OCI-LY3 (cell line): ENCODE data around the gene CTXN3.

Experiments used
- CTCF ChIP-seq: fragments of 200-600, 300-600 bp; sonication (generic); IDR thresholded peaks from 2 replicates; pipeline ENCODE4 v1.5.1; 2014; ENCODE audit warnings: antibody characterized with exemption, low read length, low read depth
- EZH2phosphoT487 ChIP-seq: fragments of 200-600 bp; shearing (Covaris generic); IDR thresholded peaks from 2 replicates; pipeline ENCODE4 v1.6.1; 2018; ENCODE audit warnings: antibody characterized with exemption, mixed run types, low read depth

DNA sequence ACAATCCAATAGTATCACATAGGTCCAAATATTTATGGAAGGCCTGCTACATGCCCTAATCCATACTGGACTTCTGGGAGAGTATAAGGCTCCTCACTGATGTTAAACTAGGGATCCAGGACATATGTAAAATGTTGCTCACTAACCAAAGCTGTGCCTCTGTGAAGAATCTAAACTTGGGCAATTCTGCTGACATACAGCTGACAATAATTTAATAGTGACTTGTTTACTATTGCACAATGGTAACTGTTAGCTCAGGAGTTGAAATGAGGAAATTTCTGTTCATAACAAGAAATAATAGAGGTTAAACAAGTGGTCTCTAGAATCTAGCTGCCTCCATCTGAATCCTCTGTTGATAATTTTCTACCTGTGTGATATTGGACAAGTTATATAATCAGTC, 14.9 kb upstream of the CTXN3 start:
- TF ChIP-seq EZH2phosphoT487 (no peak), CTCF (no peak)
